ENCODE results near the gene SCLT1.

SCLT1 gene

GRCh38 chr4:128847082-128847724, 246.1 kb downstream of the SCLT1 start:
- Histone ChIP-seq H3K9ac (ENCODE audit: low read depth, low read length, poor library complexity, severe bottlenecking) (no peak overlapping the region), H4K20me1 (ENCODE audit: insufficient read depth, low read length, poor library complexity, severe bottlenecking) (peaks cover 23% of the 10 kb centered on the region), H3K4me2 (ENCODE audit: low read depth, low read length, poor library complexity, severe bottlenecking) (no peak overlapping the region), H3F3A (ENCODE audit: low read depth) (no peaks in the 10 kb centered on the region), H3K4me3 (ENCODE audit: low read length, poor library complexity, severe bottlenecking) (no peak overlapping the region), H2AFZ (ENCODE audit: low read length) (no peak overlapping the region), H3K4me1 (ENCODE audit: insufficient read depth, low read length, poor library complexity, severe bottlenecking) (no peaks in the 10 kb centered on the region), H3K79me2 (ENCODE audit: insufficient read depth, low read length) (peaks cover 36% of the 10 kb centered on the region), H3K36me3 (ENCODE audit: insufficient read depth, low read length) (peaks cover 97% of the 10 kb centered on the region; the same call in 1 of the 2 replicates), H3K9me2 (replicated peaks; ENCODE audit: low read depth, low read length) (no peaks in the 10 kb centered on the region), H3K27me3 (ENCODE audit: insufficient read depth, low read length, poor library complexity, severe bottlenecking) (no peaks in the 10 kb centered on the region), H3K9me3 (ENCODE audit: insufficient read depth, low read depth, low read length) (no peaks in the 10 kb centered on the region)
- TF ChIP-seq CTCF (conservative IDR thresholded peaks at IDR 0.05; ENCODE audit: low read length) (no peak), EZH2phosphoT487 (IDR thresholded peaks at IDR 0.05; ENCODE audit: borderline replicate concordance) (no peak)

- peaks cover 34% of the 10 kb centered on the region for H4K20me1 ChIP-seq (ENCODE audit: insufficient read depth, low read length, poor library complexity, severe bottlenecking)
- H3K79me2 ChIP-seq (ENCODE audit: insufficient read depth, low read length), result peaks cover 47% of the 10 kb centered on the region
- H3K36me3 ChIP-seq (ENCODE audit: insufficient read depth, low read length), result peaks cover 86% of the 10 kb centered on the region; the same call in 1 of the 2 replicates
- H3K9me3 ChIP-seq (ENCODE audit: insufficient read depth, low read depth, low read length), result no peaks in the 10 kb centered on the region
- peaks cover under 1% of the 10 kb centered on the region for H3K4me1 ChIP-seq (ENCODE audit: insufficient read depth, low read length, poor library complexity, severe bottlenecking)
- no peak overlapping the region for H2AFZ ChIP-seq (ENCODE audit: low read length)
- H3K4me2 ChIP-seq (ENCODE audit: low read depth, low read length, poor library complexity, severe bottlenecking), result no peak overlapping the region
- no peaks in the 10 kb centered on the region for H3F3A ChIP-seq (ENCODE audit: low read depth)
- no peak overlapping the region for H3K9ac ChIP-seq (ENCODE audit: low read depth, low read length, poor library complexity, severe bottlenecking)
- no peak for TF ChIP-seq CTCF (conservative IDR thresholded peaks at IDR 0.05; ENCODE audit: low read length)
- TF ChIP-seq EZH2phosphoT487 (IDR thresholded peaks at IDR 0.05; ENCODE audit: borderline replicate concordance), result no peak
- no peak overlapping the region for H3K4me3 ChIP-seq (ENCODE audit: low read length, poor library complexity, severe bottlenecking)
- no peaks in the 10 kb centered on the region for H3K9me2 ChIP-seq (replicated peaks; ENCODE audit: low read depth, low read length)
- no peaks in the 10 kb centered on the region for H3K27me3 ChIP-seq (ENCODE audit: insufficient read depth, low read length, poor library complexity, severe bottlenecking)
Measured at GRCh38 chr4:128846063-128846462, 247.3 kb downstream of the SCLT1 start.

DNA sequence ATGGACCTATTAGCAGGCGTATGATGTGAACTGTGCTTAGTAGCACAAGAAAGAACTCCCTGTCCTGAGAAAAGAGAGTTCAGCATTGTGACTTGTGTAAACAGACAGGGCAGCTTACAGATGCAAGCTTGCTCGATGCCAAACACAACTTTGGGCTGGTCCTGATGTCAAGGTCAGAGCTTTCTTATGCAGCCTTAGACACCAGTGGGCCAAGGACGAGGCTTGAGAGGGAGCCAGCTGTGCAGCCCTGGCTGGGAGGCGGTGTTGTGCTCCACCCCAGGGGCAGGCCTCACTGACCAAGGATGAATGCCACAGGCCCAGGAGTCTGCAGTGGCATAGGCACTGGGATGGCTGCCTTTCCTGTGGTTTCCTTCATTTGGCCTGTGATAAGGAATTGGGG, 248.4 kb downstream of the SCLT1 start:
- Histone ChIP-seq H3K4me2 (ENCODE audit: low read depth, low read length, poor library complexity, severe bottlenecking) (no peak overlapping the region), H3K9ac (ENCODE audit: low read depth, low read length, poor library complexity, severe bottlenecking) (no peak overlapping the region), H3K4me3 (ENCODE audit: low read length, poor library complexity, severe bottlenecking) (no peak overlapping the region), H2AFZ (ENCODE audit: low read length) (no peak overlapping the region), H3K27me3 (ENCODE audit: insufficient read depth, low read length, poor library complexity, severe bottlenecking) (no peaks in the 10 kb centered on the region), H4K20me1 (ENCODE audit: insufficient read depth, low read length, poor library complexity, severe bottlenecking) (peaks cover 45% of the 10 kb centered on the region), H3K4me1 (ENCODE audit: insufficient read depth, low read length, poor library complexity, severe bottlenecking) (peaks cover 8% of the 10 kb centered on the region), H3K9me3 (ENCODE audit: insufficient read depth, low read depth, low read length) (no peaks in the 10 kb centered on the region), H3K79me2 (ENCODE audit: insufficient read depth, low read length) (peaks cover 59% of the 10 kb centered on the region), H3F3A (ENCODE audit: low read depth) (no peaks in the 10 kb centered on the region), H3K36me3 (ENCODE audit: insufficient read depth, low read length) (peaks cover 81% of the 10 kb centered on the region; the same call in 1 of the 2 replicates), H3K9me2 (replicated peaks; ENCODE audit: low read depth, low read length) (no peaks in the 10 kb centered on the region)
- TF ChIP-seq CTCF (conservative IDR thresholded peaks at IDR 0.05; ENCODE audit: low read length) (no peak), EZH2phosphoT487 (IDR thresholded peaks at IDR 0.05; ENCODE audit: borderline replicate concordance) (no peak)

Measured in Loucy (cell line).